Fibroblast of skin of left quadriceps (primary cell): ENCODE measurements around the gene POLR1G.
A peak's percentile ranks its signal among the peaks of the same experiment; 100 is the strongest.

Source experiments
- DNase-seq, 2 experiments: peaks; one replicate each; pipeline ENCODE4 v3.0.0-alpha.2; 2013; ENCODE audit warnings: low read depth in 2 of 2

The POLR1G gene

GRCh38 chr19:45444318-45445041 lies 38.0 kb downstream of the POLR1G start:
- DNase-seq: no peak

- DNase-seq: no peak
Observed at GRCh38 chr19:45445139-45445538, 38.7 kb downstream of the POLR1G start.

DNA sequence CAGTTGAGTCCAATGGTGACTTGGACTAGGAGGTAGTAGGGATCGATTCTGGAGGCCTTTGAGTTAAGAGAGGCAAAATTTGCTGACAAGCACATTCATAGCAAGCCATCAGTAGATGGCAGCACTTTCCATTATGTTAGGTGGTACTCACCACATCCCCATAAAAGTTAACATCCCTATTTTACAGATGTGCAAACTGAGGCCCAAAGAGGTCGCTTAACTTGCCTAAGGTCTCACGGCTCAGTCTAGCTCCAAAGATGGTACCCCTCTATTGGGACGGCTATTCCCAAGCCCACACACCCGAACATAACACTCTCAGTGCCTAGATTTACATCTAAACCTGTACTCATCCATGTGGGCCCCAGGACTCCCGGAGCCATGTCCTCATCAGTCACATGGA lies 39.9 kb downstream of the POLR1G start:
- DNase-seq: no peak

GRCh38 chr19:45446944-45447343 lies 40.5 kb downstream of the POLR1G start:
- no peak for DNase-seq

DNA sequence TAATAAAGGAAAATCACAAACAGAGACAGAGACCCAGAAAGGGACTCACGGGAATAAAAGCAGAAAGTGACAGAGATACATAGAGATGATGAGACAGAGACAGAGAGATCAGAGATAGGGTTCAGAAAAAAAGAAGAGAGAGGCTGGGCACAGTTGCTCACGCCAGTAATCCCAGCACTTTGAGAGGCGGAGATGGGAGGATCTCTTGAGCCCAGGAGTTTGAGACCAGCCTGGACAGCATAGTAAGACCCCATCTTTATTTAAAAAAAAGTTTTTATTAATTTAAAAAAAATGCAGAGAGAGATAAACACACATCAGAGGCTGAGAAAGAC lies 41.9 kb downstream of the POLR1G start:
- no peak for DNase-seq

DNA sequence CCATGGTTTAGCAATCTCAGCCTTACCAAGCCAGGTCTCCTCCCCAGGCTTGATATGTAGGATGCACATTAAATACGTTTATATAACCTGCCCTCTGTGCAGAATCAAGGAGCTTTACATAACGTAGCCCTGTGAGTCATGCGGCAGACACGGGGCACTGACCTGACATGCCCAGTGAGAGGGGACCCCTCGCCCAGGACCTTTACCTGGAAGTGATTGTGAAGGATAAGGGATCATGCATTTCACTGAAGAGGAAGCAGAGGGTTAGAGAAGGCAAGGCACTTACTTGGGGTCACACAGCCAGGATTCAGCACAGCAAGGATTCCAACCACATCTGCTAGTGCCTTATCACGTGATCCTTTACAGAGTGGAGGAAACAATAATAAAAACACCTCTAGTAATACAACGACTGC lies 42.4 kb downstream of the POLR1G start:
- DNase-seq: no peak

DNA sequence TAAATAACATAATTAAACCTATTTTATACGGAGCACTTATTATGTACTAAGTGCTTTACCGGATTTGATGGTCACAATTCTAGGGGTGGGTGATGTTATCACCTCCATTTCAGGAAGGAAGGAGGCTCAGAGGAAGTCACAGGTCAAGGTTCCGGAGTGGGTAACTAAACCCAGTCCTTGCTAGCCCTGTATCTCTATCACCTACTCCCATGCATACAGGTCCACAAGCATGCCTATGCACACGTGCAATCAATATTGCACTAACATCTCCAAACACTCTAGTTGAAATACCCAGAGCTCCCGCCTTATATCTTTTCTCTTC lies 43.5 kb downstream of the POLR1G start:
- DNase-seq: no peak

DNA sequence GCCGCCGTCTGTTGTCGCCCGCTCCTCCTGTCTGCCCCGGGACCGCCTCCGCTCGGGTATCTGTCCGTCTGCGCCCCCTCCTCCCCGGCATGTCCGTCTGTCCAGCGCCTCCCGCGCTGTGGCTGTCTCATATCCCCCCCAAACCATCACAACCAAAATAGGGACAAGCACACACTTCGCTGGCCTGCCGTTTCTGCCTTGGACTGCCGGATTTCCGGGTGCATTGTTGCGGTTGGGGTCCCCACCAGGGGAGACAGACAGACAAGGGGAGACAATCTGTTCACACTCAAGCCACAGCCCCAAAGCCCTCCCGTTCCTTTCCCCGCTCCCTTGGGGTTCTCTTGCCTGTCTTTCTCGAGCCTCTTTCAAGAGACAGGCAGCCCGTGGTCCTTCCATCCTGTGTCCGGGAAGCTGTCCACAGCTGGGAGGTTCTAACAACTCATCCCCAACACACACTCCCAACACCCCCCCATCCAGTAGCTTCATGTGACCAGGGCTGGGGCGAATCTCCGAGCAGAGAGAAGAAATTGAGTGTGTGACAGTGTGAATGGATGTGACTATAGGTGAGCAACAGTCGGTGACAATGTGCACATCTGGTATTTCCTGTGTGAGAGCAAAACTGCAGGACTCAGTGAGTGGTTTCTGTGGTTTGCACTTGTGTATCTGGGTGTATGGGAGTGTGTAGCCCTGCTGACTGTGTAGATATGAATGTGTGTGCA lies 44.8 kb downstream of the POLR1G start:
- no peak for DNase-seq

GRCh38 chr19:45451850-45452387 lies 45.5 kb downstream of the POLR1G start:
- DNase-seq: no peak

- peak; percentile 94 to 96 for DNase-seq
Observed at GRCh38 chr19:45455707-45456499, 49.5 kb downstream of the POLR1G start.

GRCh38 chr19:45456500-45456815 lies 50.0 kb downstream of the POLR1G start:
- DNase-seq: no peak

DNA sequence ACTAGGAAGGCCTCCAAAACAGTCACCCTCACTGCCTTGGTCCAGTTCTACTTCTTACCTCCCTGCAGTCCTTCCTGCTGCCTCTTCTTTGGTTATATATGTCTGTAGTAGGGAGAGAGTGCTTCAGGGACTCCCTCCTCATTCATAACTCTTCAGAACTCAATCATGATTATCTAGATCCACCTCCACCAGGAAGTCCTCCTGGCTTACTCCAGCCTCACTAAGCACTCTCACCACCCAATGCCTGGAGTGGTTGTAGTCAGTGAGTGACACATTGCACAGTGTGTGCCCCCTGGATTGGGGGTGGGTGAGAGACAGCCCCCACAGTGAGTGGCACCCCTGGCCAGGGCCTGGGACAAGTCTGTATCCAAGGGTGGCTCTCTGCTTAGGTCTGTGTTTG lies 51.3 kb downstream of the POLR1G start:
- DNase-seq: no peak
